22Rv1 (cell line): ENCODE data around the gene SIMC1.
"Not testable (repeated sequence)": the region's sequence is repeated elsewhere in the genome, so short reads cannot be mapped to it uniquely, and the experiment has no call there.

Experiments
- CTCF ChIP-seq: fragments of 450-650 bp; IDR thresholded peaks from 2 replicates; pipeline ENCODE4 v1.5.1; 2017; ENCODE audit warnings: mild to moderate bottlenecking
- ZFX ChIP-seq: fragments of 450-650 bp; IDR thresholded peaks from 2 replicates; pipeline ENCODE4 v1.6.1; 2017; ENCODE audit warnings: antibody characterized with exemption, borderline replicate concordance

GRCh38 chr5:176239304-176239703 is 1.1 kb downstream of the SIMC1 start:
- not testable (repeated sequence) for TF ChIP-seq CTCF, ZFX
